ENCODE results near the gene KDM2A. TPM values are rescaled to one million over a fixed set of nuclear protein-coding genes. Genes with fewer than 3 reads are reported as not detected.

The KDM2A gene
- total and polyA plus RNA-seq, 2 experiments from 2014 or later, result 25.0 to 54.1 TPM

GRCh38 chr11:67279589-67280340 is 160.7 kb downstream of the KDM2A start:
- H3K27me3 Mint-ChIP-seq (ENCODE audit: insufficient read depth, low read depth, poor library complexity), result peaks cover 7% of the 10 kb centered on the region

DNA sequence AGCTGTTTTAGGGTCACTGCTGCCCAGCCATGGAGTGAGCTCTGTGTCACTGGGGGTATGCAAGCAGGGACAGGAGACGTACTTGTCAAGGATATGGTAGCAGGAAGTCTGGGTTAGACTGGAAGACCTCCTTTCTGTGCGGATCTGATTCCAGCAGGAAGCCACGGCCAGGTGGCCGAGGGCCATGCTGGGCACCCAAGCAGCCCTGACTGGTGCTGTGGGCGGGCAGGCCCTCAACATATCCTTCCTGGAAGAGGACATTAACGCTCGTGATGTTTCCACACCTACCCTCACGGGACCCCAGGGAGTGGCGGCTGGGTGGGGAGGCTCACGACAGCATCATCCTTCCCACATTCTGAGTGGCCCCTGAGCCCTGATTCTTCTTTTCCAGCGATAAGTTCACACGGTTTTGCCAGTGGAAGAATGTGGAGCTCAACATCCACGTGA is 161.3 kb downstream of the KDM2A start:
- DNase-seq (ENCODE audit: low spot score) (no peak), ATAC-seq (no peak)
- Mint-ChIP-seq H3K4me3 (no peak overlapping the region), H3K36me3 (ENCODE audit: low read depth) (peaks cover 34% of the 10 kb centered on the region), H3K27ac (no peak overlapping the region), H3K27me3 (ENCODE audit: insufficient read depth, low read depth, poor library complexity) (peaks cover 7% of the 10 kb centered on the region), H3K9me3 (no peaks in the 10 kb centered on the region), H3K4me1 (peaks cover 25% of the 10 kb centered on the region)
- H3K4me3 ChIP-seq, result no peak overlapping the region
- peaks cover 11% of the 10 kb centered on the region; the same call in 1 of the 2 replicates for H3K79me2 ChIP-seq (replicated peaks; ENCODE audit: insufficient read depth)
- H3F3A ChIP-seq (replicated peaks; ENCODE audit: low read depth), result peaks cover 11% of the 10 kb centered on the region
- no peak overlapping the region for H3K27ac ChIP-seq (ENCODE audit: low read depth)
- H3K9me2 ChIP-seq (ENCODE audit: insufficient read depth), result no peaks in the 10 kb centered on the region
- peaks cover 7% of the 10 kb centered on the region for H3K36me3 ChIP-seq (ENCODE audit: insufficient read depth)
- peaks cover 12% of the 10 kb centered on the region; the same call in 1 of the 2 replicates for H3K4me1 ChIP-seq (ENCODE audit: insufficient read depth)
- no peak overlapping the region for H2AFZ ChIP-seq
- H3K4me2 ChIP-seq, result no peak overlapping the region
- no peaks in the 10 kb centered on the region; the same call in 1 of the 2 replicates for H4K20me1 ChIP-seq (replicated peaks; ENCODE audit: insufficient read depth)
- H3K27me3 ChIP-seq (ENCODE audit: insufficient read depth), result no peaks in the 10 kb centered on the region
- TF ChIP-seq REST (IDR thresholded peaks at IDR 0.05; ENCODE audit: unreplicated experiment), result no peak
- no peak for TF ChIP-seq EZH2 (IDR thresholded peaks at IDR 0.05; ENCODE audit: low read depth, unreplicated experiment)
- TF ChIP-seq ZNF331 (CRISPR knock-in tag; IDR thresholded peaks at IDR 0.05; ENCODE audit: low read depth), result no peak
- no peak for TF ChIP-seq NANOG (IDR thresholded peaks at IDR 0.05; ENCODE audit: borderline replicate concordance)
- no peak for TF ChIP-seq EZH2phosphoT487 (IDR thresholded peaks at IDR 0.05; ENCODE audit: unreplicated experiment)
- TF ChIP-seq, protein P1, sequence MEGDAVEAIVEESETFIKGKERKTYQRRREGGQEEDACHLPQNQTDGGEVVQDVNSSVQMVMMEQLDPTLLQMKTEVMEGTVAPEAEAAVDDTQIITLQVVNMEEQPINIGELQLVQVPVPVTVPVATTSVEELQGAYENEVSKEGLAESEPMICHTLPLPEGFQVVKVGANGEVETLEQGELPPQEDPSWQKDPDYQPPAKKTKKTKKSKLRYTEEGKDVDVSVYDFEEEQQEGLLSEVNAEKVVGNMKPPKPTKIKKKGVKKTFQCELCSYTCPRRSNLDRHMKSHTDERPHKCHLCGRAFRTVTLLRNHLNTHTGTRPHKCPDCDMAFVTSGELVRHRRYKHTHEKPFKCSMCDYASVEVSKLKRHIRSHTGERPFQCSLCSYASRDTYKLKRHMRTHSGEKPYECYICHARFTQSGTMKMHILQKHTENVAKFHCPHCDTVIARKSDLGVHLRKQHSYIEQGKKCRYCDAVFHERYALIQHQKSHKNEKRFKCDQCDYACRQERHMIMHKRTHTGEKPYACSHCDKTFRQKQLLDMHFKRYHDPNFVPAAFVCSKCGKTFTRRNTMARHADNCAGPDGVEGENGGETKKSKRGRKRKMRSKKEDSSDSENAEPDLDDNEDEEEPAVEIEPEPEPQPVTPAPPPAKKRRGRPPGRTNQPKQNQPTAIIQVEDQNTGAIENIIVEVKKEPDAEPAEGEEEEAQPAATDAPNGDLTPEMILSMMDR (conservative IDR thresholded peaks at IDR 0.05; ENCODE audit: low read depth in 2 of 2), result no peak
- TF ChIP-seq JUNB (IDR thresholded peaks at IDR 0.05; ENCODE audit: unreplicated experiment), result no peak
- no peak for TF ChIP-seq CREB1 (CRISPR knock-in tag; IDR thresholded peaks at IDR 0.05; ENCODE audit: low read depth)

More at GRCh38 chr11:67279589-67280340, 160.7 kb downstream of the KDM2A start:
- peaks cover 15% of the 10 kb centered on the region; the same call in 1 of the 2 replicates for H3K79me2 ChIP-seq (replicated peaks; ENCODE audit: insufficient read depth)
- Mint-ChIP-seq H3K4me3 (no peak overlapping the region), H3K4me1 (peaks cover 25% of the 10 kb centered on the region), H3K36me3 (ENCODE audit: low read depth) (peaks cover 34% of the 10 kb centered on the region), H3K27ac (no peak overlapping the region), H3K9me3 (no peaks in the 10 kb centered on the region)
- TF ChIP-seq STAT1 (IDR thresholded peaks at IDR 0.05; ENCODE audit: unreplicated experiment) (no peak), ZNF114 (CRISPR knock-in tag; IDR thresholded peaks at IDR 0.05) (no peak), EZH2phosphoT487 (IDR thresholded peaks at IDR 0.05; ENCODE audit: unreplicated experiment) (no peak), CREB1 (CRISPR knock-in tag; IDR thresholded peaks at IDR 0.05; ENCODE audit: low read depth) (no peak), REST (IDR thresholded peaks at IDR 0.05; ENCODE audit: unreplicated experiment) (no peak), JUNB (IDR thresholded peaks at IDR 0.05; ENCODE audit: unreplicated experiment) (no peak)
- no peaks in the 10 kb centered on the region for H3K9me2 ChIP-seq (ENCODE audit: insufficient read depth)
- no peak overlapping the region for H3K4me2 ChIP-seq
- H3K27ac ChIP-seq (ENCODE audit: low read depth), result no peak overlapping the region
- ATAC-seq (no peak), DNase-seq (ENCODE audit: low spot score) (no peak)
- peaks cover 11% of the 10 kb centered on the region for H3F3A ChIP-seq (replicated peaks; ENCODE audit: low read depth)
- peaks cover 7% of the 10 kb centered on the region for H3K36me3 ChIP-seq (ENCODE audit: insufficient read depth)
- H3K4me1 ChIP-seq (ENCODE audit: insufficient read depth), result peaks cover 12% of the 10 kb centered on the region; the same call in 1 of the 2 replicates
- H2AFZ ChIP-seq, result no peak overlapping the region
- no peak overlapping the region for H3K4me3 ChIP-seq
- no peaks in the 10 kb centered on the region for H3K27me3 ChIP-seq (ENCODE audit: insufficient read depth)
- no peaks in the 10 kb centered on the region; the same call in 1 of the 2 replicates for H4K20me1 ChIP-seq (replicated peaks; ENCODE audit: insufficient read depth)

Data from GM23338 (cell line).